Mesenchymal stem cell (in vitro differentiated cells and primary cell): ENCODE data around the gene MYO5B. TPM values are rescaled to one million over a fixed set of nuclear protein-coding genes. Genes with fewer than 3 reads are reported as not detected.
"Not testable (repeated sequence)": the region's sequence is repeated elsewhere in the genome, so short reads cannot be mapped to it uniquely, and the experiment has no call there.

Source experiments
- DNase-seq: peaks from one replicate; pipeline ENCODE4 v3.0.0-alpha.2; 2013
- H2AFZ ChIP-seq: one replicate; pipeline ENCODE4 v1.6.1; 2013; ENCODE audit warnings: low read depth, mild to moderate bottlenecking, control low read depth, inconsistent platforms, low read length, moderate library complexity
- H2AK5ac ChIP-seq: 2 replicates; pipeline ENCODE4 v1.6.1; 2013; ENCODE audit warnings: low read length, moderate library complexity, mild to moderate bottlenecking, inconsistent platforms; ENCODE audit not compliant: severe bottlenecking
- H2BK120ac ChIP-seq: one replicate; pipeline ENCODE4 v1.6.1; 2013; ENCODE audit warnings: low read depth, mild to moderate bottlenecking, inconsistent platforms, low read length, moderate library complexity
- H2BK12ac ChIP-seq, 2 experiments: one replicate each; pipeline ENCODE4 v1.6.1; 2013; ENCODE audit warnings: inconsistent platforms in 2 of 2, low read length in 2 of 2, mild to moderate bottlenecking in 2 of 2, moderate library complexity in 2 of 2, control low read depth in 1 of 2
- H2BK15ac ChIP-seq: one replicate; pipeline ENCODE4 v1.6.1; 2013; ENCODE audit warnings: mild to moderate bottlenecking, low read depth, inconsistent platforms; ENCODE audit not compliant: poor library complexity, severe bottlenecking
- H2BK5ac ChIP-seq: 2 replicates; pipeline ENCODE4 v1.6.1; 2013; ENCODE audit warnings: low read depth, mild to moderate bottlenecking, low read length, control low read depth, inconsistent platforms; ENCODE audit not compliant: poor library complexity, severe bottlenecking
- H3K14ac ChIP-seq, 2 experiments: one replicate each; pipeline ENCODE4 v1.6.1; 2013; ENCODE audit warnings: inconsistent platforms in 2 of 2, low read length in 2 of 2, control low read depth in 1 of 2, mild to moderate bottlenecking in 1 of 2, moderate library complexity in 1 of 2
- H3K18ac ChIP-seq, 2 experiments: one replicate each; pipeline ENCODE4 v1.6.1; 2013; ENCODE audit warnings: inconsistent platforms in 2 of 2, low read length in 2 of 2, control low read depth in 1 of 2, low read depth in 1 of 2, mild to moderate bottlenecking in 1 of 2
- H3K23ac ChIP-seq, 2 experiments: one replicate each; pipeline ENCODE4 v1.6.1; 2013; ENCODE audit warnings: inconsistent platforms in 2 of 2, low read length in 2 of 2, mild to moderate bottlenecking in 2 of 2, moderate library complexity in 2 of 2, control low read depth in 1 of 2
- H3K27ac ChIP-seq: 2 replicates; pipeline ENCODE4 v1.5.1; 2013; ENCODE audit warnings: mild to moderate bottlenecking, moderate library complexity, low read length, control low read depth, inconsistent platforms; ENCODE audit not compliant: poor library complexity, severe bottlenecking
- H3K27me3 ChIP-seq, 2 experiments: 2 replicates each; pipeline versions ENCODE4 v1.6.1 to v1.7.0; 2013; ENCODE audit warnings: low read length in 2 of 2, mild to moderate bottlenecking in 2 of 2, moderate library complexity in 2 of 2, control low read depth in 1 of 2, inconsistent platforms in 1 of 2; ENCODE audit not compliant: control insufficient read depth in 1 of 2, insufficient read depth in 1 of 2
- H3K36me3 ChIP-seq, 2 experiments: 2 replicates each; pipeline versions ENCODE4 v1.6.1 to v1.7.0; 2013; ENCODE audit warnings: low read length in 2 of 2, control low read depth in 1 of 2, inconsistent platforms in 1 of 2, low read depth in 1 of 2, mild to moderate bottlenecking in 1 of 2; ENCODE audit not compliant: insufficient read depth in 2 of 2, control insufficient read depth in 1 of 2
- H3K4ac ChIP-seq, 2 experiments: one replicate each; pipeline ENCODE4 v1.6.1; 2013; ENCODE audit warnings: inconsistent platforms in 2 of 2, low read length in 2 of 2, mild to moderate bottlenecking in 2 of 2, moderate library complexity in 2 of 2, control low read depth in 1 of 2, low read depth in 1 of 2
- H3K4me1 ChIP-seq: 2 replicates; pipeline ENCODE4 v1.6.1; 2013; ENCODE audit warnings: low read depth, low read length, control low read depth; ENCODE audit not compliant: control insufficient read depth, insufficient read depth
- H3K4me2 ChIP-seq: 2 replicates; pipeline ENCODE4 v1.6.1; 2013; ENCODE audit warnings: low read length, mild to moderate bottlenecking, inconsistent platforms; ENCODE audit not compliant: poor library complexity, severe bottlenecking
- H3K4me3 ChIP-seq, 2 experiments: 2 replicates each; pipeline versions ENCODE4 v1.5.1 to v1.7.0; 2013; ENCODE audit warnings: low read length in 2 of 2, mild to moderate bottlenecking in 2 of 2, control low read depth in 1 of 2, low read depth in 1 of 2; ENCODE audit not compliant: insufficient read depth in 1 of 2
- H3K79me1 ChIP-seq: replicated peaks from 2 replicates; pipeline ENCODE4 v1.6.1; 2013; ENCODE audit warnings: mild to moderate bottlenecking, control low read depth, low read length, inconsistent platforms; ENCODE audit not compliant: poor library complexity, severe bottlenecking
- H3K9ac ChIP-seq: 2 replicates; pipeline ENCODE4 v1.7.0; 2013; ENCODE audit warnings: mild to moderate bottlenecking, low read length, moderate library complexity
- H3K9me3 ChIP-seq: 2 replicates; pipeline ENCODE4 v1.7.0; 2013; ENCODE audit warnings: mild to moderate bottlenecking, low read length; ENCODE audit not compliant: control insufficient read depth
- H4K8ac ChIP-seq: one replicate; pipeline ENCODE4 v1.6.1; 2013; ENCODE audit warnings: inconsistent platforms, mild to moderate bottlenecking, low read length, moderate library complexity
- H4K91ac ChIP-seq: one replicate; pipeline ENCODE4 v1.6.1; 2013; ENCODE audit warnings: mild to moderate bottlenecking, low read length, inconsistent platforms
- WGBS: methylation state at CpG from one replicate; pipeline ENCODE4 v1.1.7; 2013; ENCODE audit warnings: mixed read lengths; 5-methylcytosine and 5-hydroxymethylcytosine counted together
- small RNA-seq: library from polyadenylated mRNA; stranded (forward); fragments of <200 nt; extraction: miRNeasy Mini kit (QIAGEN cat#:217004); gene quantifications from one replicate; pipeline ENCODE3, GENCODE V24; 2013; ENCODE audit warnings: low read depth

MYO5B gene

DNA sequence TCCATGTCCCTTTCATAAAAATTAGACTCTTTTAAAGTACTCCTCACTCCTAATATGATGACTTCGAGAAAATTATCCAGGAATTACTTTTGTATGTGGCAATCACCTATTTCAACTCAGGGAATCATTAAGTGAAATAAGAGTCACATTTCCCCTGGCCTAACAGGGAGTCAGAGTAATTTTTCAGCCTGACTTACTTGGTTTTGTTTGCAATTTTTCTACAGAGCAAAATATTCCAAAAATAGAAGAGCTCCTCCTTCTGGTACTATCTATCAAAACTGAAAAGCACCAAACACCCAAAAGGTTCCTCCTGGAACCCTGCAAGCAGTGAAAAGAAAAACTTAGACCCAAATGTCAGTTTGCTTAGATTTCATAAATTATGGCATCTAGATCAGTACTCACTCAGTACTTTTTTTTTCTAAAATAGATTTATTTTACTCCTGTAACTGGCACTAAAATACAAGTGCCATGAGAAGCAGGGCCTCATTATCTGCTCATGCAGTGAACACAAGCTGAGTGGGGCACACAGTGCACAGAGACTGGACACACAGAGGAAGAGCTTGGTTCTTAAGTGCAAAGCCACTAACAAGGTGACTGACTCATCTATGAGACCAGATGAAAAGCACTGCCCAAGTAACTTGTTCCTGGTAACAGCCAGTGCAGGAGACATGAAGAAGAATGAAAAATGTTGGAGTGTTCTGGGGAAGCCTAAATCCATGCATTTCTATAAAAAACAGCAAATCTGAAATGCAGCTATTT lies 410.3 kb downstream of the MYO5B start:
- Histone ChIP-seq H4K8ac (no peak overlapping the region), H2BK5ac (no peak overlapping the region), H3K36me3 (peaks cover 5 to 77% of the 10 kb centered on the region in 2 experiments), H3K18ac (no peak overlapping the region), H3K9me3 (no peaks in the 10 kb centered on the region), H2AFZ (no peak overlapping the region), H3K27ac (no peak overlapping the region), H3K14ac (no peak overlapping the region), H3K79me1 (no peaks in the 10 kb centered on the region), H3K4ac (no peak overlapping the region), H2BK15ac (no peak overlapping the region), H2BK120ac (no peak overlapping the region), H3K4me2 (no peak overlapping the region), H3K9ac (peak overlapping the region; percentile 50), H3K4me3 (no peak overlapping the region), H3K27me3 (no peaks in the 10 kb centered on the region), H3K4me1 (peaks cover 3% of the 10 kb centered on the region), H2BK12ac (no peak overlapping the region), H3K23ac (no peak overlapping the region), H4K91ac (no peak overlapping the region), H2AK5ac (no peak overlapping the region)
- DNase-seq, result no peak
- 80% methylated on average over 1 of the region's 1 CpG for WGBS

- H2BK5ac ChIP-seq, H4K91ac ChIP-seq, H2AFZ ChIP-seq, H3K14ac ChIP-seq, H3K18ac ChIP-seq, H3K23ac ChIP-seq, H2BK15ac ChIP-seq, H4K8ac ChIP-seq, H2BK12ac ChIP-seq, H2BK120ac ChIP-seq, H3K9me3 ChIP-seq, H3K4ac ChIP-seq, H3K4me1 ChIP-seq, H3K27me3 ChIP-seq, H3K79me1 ChIP-seq, H2AK5ac ChIP-seq, DNase-seq, H3K4me2 ChIP-seq, H3K4me3 ChIP-seq, H3K27ac ChIP-seq: not testable (repeated sequence)
- peak overlapping the region; percentile 50 for H3K9ac ChIP-seq
- peaks cover 5 to 73% of the 10 kb centered on the region in 2 experiments for H3K36me3 ChIP-seq
- WGBS, result 100% methylated on average over 3 of the region's 3 CpGs
These were observed 411.3 kb downstream of the MYO5B start for GRCh38 chr18:49783631-49784030.

- Histone ChIP-seq H3K14ac (peak overlapping the region in 1 of 2 experiments; percentile 18), H3K4ac (no peak overlapping the region), H3K36me3 (peaks cover 5 to 42% of the 10 kb centered on the region in 2 experiments), H3K23ac (no peak overlapping the region), H4K8ac (no peak overlapping the region), H2BK12ac (no peak overlapping the region), H3K9ac (no peak overlapping the region), H3K4me1 (no peaks in the 10 kb centered on the region), H4K91ac (no peak overlapping the region), H2BK5ac (no peak overlapping the region), H3K4me2 (no peak overlapping the region), H2AK5ac (no peak overlapping the region), H3K79me1 (no peaks in the 10 kb centered on the region), H3K9me3 (no peaks in the 10 kb centered on the region), H3K27me3 (no peaks in the 10 kb centered on the region), H3K4me3 (no peak overlapping the region), H2BK120ac (no peak overlapping the region), H3K27ac (no peak overlapping the region), H3K18ac (no peak overlapping the region), H2BK15ac (no peak overlapping the region), H2AFZ (no peak overlapping the region)
- 89% methylated on average over 8 of the region's 8 CpGs for WGBS
- DNase-seq, result no peak
These were observed 416.0 kb downstream of the MYO5B start for GRCh38 chr18:49778826-49779465.

Small RNA genes within 50 kb of the gene (small RNA-seq; reads per million reads assigned to genes)
- gene RF00019 (not detected), gene RF00283 (not detected), gene RN7SL310P (not detected), gene RNA5SP457 (not detected), gene SCARNA17 (not detected)
